ENCODE results near the gene B3GNT9.
A peak's percentile ranks its signal among the peaks of the same experiment; 100 is the strongest.
"Not testable (repeated sequence)": the region's sequence is repeated elsewhere in the genome, so short reads cannot be mapped to it uniquely, and the experiment has no call there.

B3GNT9 gene

DNA sequence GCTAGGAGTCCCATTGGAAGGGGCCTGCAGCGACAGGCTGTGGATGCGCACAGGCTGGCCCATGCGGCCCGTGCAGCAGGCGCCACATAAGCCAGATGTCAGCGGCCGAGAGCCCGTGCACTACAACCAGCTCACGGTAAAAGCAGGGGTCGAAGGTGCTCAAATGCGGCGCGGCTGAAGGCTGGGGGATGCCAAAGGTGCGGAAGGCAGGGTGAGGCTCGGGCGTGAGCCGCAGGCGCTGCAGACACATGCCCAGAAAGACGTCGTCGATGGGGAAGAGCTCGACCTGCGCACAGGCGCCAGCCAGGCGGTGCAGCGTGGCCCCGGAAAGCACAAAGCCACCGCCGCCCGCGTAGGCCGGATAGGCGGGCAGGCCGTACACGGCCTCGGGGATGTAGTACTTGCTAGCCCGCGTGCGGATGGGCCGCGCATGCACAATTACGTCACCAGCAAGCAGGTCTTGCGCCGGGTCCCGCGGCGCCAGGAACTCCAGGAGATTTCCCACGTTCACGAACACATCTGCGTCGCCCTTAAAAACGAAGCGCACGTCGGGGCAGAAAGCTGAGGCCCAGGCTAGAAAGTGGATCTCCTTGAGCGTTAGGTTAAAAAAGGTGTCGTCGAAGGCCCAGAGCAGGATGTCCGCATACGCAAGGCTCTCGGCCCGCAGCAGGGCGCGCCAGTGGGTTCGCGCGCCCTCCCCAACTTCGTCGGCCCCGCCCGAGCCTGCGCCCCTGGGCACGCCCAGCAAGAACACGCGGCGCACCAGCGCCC, 1.3 kb downstream of the B3GNT9 start:
- DNase-seq: peak; percentile 24

DNA sequence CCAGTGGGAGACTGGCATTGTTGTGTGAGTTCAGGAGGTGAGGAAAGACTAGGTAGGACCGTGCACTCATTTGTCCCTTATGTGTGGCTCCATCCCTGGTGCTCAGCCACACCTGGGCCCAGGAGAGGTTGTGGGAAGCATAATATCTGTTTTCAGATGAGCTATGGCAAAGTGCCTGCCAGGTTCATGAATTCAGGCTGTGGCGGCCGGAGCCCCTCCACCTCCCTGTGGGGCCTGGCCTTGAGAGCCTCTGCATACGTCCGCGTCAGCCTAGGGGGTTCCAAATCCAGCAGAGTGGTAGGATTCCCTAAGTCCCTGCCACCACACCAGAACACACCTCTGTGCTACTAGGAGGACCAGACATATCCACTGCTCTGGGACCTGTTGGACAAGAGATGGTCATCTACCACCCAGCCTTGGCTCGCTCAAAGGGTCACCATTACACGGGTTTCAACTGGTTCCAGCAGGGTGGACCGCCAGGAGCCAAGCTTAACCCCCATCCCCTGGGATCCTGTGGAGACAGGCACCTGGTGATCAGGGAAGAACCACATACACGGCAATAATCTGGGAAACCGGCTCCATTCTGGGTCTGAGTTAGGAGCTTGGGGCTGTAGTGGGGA, 2.0 kb downstream of the B3GNT9 start:
- no peak for DNase-seq

GRCh38 chr16:67148221-67148620, 2.6 kb downstream of the B3GNT9 start:
- no peak for DNase-seq

- DNase-seq: no peak
Observed at GRCh38 chr16:67147437-67148140, 3.2 kb downstream of the B3GNT9 start.

GRCh38 chr16:67146523-67147357, 4.1 kb downstream of the B3GNT9 start:
- DNase-seq: no peak

- no peak for DNase-seq
Observed at GRCh38 chr16:67145746-67146145, 5.1 kb downstream of the B3GNT9 start.

DNA sequence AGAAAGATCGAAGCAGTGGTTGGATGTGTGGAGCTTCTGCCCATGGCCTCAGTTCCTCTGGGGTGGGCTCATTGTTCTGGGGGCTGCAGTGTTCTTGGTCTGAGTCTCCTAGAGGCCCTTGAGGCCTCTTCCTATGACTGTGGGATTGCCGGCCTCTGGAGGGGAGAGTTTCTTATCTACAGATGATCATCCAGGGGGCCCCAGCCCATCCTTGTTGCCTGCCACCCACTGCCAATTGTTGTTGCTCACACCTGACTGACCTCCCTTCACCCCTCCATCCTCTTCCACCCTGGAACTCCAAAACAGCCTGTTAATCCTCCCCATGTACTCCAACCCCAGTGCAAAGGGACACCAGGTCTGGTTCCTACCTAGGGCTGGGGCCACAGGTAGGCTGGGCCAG, 5.9 kb downstream of the B3GNT9 start:
- DNase-seq: no peak

- no peak for DNase-seq
Observed at GRCh38 chr16:67142342-67142741, 8.5 kb downstream of the B3GNT9 start.

GRCh38 chr16:67141391-67141790, 9.4 kb downstream of the B3GNT9 start:
- no peak for DNase-seq

DNA sequence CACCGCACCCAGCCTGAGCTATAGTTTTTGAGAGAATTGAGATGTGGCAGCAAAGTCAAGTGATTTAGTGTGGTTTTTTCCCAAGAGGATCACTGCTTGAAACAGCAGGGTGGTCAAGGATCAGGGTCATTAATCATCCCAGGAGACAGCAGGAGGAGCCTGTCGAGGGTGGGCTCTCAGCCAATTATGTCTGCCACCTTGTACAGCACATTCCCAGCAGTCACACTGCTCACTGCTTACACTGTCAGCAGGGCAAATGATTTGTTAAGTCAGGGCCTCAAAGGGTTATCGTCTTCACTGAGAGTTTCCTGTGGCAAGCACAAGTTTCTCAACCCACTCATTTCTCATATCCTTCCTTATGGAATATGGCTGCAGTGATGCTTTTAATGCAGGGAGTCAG, 13.2 kb downstream of the B3GNT9 start:
- DNase-seq: no peak

DNA sequence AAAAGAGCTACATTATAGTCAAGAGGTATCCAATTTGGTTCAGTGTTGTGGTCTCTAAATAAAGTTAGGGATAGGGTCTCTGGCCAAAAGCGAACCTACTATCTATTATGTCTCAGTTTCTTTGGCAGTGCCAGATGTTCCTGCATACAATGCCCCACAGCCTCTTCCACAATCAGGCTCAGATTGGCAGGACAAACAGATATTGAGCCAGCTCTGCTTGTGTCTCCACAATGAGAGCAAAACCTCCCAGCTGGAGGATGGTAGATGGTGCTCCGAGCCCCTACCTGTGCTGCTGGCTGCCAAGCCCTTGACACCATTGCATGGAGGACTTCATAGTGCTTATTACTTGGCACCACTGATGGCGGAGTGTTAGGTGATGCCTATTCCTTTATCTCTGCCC, 21.4 kb downstream of the B3GNT9 start:
- no peak for DNase-seq

DNA sequence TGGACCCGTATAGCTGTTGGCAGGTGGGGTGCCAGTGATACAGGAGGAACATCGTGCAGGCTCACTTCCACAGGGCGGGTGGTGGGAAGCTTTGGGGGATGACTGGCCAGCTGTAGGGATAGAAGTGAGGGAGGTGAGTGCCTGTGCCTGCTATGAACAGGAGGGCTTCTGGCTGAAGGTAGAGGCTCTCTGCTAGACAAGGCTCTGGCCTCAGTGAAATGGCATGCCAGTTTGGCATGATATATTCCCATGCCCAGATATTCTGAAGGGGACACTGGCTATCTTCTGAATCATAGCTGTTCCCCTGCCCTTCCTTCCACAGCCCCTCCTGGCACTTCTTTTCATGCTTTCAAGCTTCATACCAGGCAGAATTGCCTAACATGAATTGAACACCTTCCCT, 21.9 kb downstream of the B3GNT9 start:
- DNase-seq: no peak

DNA sequence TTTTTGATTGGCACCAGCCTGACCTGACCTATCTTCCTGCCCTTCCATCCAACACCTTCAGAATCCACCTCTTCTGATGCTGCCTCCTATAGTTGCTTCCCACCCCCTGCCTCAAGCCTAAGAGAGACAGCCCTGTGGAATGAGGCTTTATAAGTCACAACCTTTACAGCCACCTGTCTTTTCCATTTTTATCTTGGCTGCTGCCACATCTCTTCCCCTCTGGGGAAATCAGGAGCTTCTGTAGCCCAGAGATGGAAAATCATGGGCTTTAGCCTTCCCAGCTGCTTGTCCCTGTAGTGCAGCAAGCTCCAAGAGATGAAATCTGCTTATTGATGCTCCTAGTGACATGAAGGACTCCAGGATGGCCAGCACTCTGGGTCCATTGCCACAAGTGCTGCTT, 22.4 kb downstream of the B3GNT9 start:
- DNase-seq: no peak

DNA sequence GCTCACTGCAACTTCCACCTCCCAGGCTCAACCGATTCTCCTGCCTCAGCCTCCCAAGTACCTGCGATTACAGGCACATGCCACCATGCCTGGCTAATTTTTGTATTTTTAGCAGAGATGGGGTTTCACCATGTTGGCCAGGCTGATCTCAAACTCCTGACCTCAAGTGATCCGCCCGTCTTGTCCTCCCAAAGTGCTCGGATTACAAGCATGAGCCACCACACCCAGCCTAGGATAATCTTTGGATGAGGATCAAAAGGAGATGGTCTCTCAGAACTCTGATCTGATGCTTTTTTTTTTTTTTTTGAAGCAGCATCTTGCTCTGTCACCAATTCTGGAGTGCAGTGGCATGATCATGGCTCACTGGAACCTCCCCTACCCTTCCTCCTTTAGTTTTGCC, 28.0 kb downstream of the B3GNT9 start:
- DNase-seq: not testable (repeated sequence)

GRCh38 chr16:67120025-67120424, 30.8 kb downstream of the B3GNT9 start:
- no peak for DNase-seq

DNA sequence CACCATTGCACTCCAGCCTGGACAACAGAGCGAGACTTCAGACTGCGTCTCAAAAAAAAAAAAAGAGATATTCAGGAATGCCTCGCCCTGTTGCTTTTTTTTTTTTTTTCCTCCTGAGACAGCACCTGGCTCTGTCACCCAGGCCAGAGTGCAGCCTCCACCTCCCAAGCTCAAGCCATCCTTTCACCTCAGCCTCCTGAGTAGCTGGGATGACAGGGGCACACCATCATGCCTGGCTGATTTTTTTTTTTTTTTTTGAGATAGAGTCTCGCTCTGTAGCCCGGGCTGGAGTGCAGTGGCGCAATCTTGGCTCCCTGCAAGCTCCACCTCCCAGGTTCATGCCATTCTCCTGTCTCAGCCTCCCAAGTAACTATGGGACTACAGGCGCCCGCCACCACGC, 33.1 kb downstream of the B3GNT9 start:
- DNase-seq: no peak

DNA sequence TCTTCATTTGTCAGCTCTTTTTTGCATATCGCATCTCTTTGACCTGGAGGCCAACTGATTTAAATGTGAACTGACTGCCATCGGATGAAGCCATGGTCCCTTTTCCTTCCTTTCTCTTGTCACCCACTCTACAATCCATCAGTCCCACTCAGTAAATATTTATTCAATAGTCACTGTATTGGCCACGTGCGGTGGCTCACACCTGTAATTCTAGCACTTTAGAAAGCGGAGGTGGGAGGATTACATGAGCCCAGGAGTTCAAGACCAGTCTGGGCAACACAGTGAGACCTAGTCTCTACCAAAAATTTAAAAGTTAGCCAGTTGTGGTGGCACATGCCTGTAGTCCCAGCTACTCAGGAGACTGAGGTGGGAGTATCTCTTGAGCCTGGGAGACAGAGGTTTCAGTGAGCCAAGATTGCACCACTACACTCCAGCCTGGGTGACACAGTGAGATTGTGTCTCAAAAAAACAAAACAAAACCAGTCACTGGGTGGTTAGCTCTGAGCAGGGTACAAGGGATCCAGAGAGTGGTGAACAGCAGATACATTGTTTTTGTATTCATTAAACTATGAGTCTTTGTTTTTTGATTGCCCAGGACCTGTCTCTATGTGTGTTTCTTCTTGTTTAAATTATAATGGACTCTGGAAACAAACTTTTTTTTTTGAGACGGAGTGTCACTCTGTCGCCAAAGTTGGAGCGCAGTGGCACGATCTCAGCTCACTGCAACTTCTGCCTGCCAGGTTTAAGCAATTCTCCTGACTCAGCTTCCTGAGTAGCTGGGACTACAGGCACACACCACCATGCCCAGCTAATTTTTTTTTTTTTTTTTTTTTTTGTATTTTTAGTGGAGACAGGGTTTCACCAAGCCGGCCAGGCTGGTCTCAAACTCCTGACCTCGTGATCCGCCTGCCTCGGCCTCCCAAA, 34.1 kb downstream of the B3GNT9 start:
- DNase-seq: no peak

DNA sequence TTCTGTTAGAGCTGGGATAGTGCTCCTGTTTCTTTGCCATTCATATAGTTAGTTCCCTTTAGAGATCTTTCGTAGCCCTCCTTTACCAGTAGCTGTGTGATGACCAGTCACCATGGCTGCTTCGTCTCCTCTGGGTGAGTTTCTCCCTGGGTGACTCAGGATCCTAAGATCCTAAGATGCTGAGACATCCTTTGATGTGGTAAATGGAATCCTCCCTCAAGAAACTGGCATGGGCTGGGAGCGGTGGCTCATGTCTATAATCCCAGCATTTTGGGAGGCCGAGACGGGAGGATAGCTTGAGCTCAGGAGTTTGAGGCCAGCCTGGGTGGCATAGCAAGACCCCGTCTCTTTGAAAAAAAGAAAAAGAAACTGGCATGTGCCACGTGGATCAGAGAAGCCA, 35.2 kb downstream of the B3GNT9 start:
- no peak for DNase-seq

GRCh38 chr16:67114793-67115192, 36.0 kb downstream of the B3GNT9 start:
- DNase-seq: no peak

DNA sequence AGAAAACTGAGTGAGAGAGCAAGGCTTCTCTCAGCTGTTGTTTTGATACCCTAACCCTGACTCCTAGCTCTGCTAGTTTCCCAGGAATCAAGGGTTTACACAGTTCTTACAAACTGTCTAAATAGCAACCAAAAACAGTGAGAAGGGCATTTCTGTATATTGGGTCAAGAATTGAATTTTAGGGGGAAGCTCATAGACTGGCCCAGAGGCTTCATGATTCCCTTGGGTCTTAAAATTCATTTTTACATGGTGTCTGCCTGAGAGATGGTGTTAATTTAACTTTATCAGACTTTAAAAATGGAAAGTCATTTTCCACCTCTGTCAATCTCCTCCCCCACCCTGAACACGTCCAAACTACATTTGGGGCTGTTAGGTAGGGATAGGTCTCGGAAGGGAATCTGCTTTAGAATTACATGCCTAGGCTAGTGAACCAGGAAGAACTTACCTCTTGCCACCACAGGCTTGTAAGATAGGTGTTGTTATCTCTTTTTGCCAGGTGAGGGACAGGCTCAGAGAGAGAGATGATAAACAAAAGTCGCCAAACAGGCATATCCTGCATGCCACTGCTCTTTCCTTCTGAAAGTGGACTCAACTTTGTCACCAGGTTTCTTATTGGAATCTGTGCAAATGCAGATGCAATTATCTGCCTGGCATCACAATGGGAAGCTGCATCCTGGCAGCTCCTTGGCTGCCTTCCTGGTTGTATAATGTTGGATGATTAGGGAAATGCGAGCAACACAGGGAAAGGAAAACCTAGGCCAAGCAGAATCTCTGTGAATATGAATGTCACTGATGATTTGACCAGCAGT, 38.0 kb downstream of the B3GNT9 start:
- no peak for DNase-seq

- DNase-seq: no peak
Observed at GRCh38 chr16:67111951-67112444, 38.8 kb downstream of the B3GNT9 start.
